Vagina (tissue), 2 donors: ENCODE measurements around the gene CRKL.
"Not testable (repeated sequence)": the region's sequence is repeated elsewhere in the genome, so short reads cannot be mapped to it uniquely, and the experiment has no call there.

Experiments used
- CTCF ChIP-seq, 3 experiments: fragments of 450-650 bp in 2 of 3; fragments of 200-600 bp in 1 of 3; sonication (generic) in 1 of 3; IDR thresholded peaks; one replicate each; pipeline ENCODE4 v1.5.1; 2017 to 2019; ENCODE audit warnings: antibody characterized with exemption in 3 of 3, mild to moderate bottlenecking in 2 of 3, moderate library complexity in 2 of 3
- POLR2A ChIP-seq, 2 donors: fragments of 450-650 bp; IDR thresholded peaks; one replicate each; pipeline ENCODE4 v1.6.1; 2017; ENCODE audit warnings: antibody characterized with exemption in 2 of 2, mild to moderate bottlenecking in 2 of 2, moderate library complexity in 2 of 2
- POLR2AphosphoS5 ChIP-seq, 2 donors: sonication (generic); formaldehyde crosslinking; IDR thresholded peaks; one replicate each; pipeline ENCODE4 v1.9.0; 2017; ENCODE audit warnings: antibody characterized with exemption in 2 of 2, mild to moderate bottlenecking in 2 of 2, low read depth in 1 of 2; ENCODE audit not compliant: insufficient read depth in 1 of 2

- not testable (repeated sequence) for TF ChIP-seq CTCF (IDR thresholded peaks at IDR 0.05); POLR2AphosphoS5 (IDR thresholded peaks at IDR 0.05; ENCODE audit: insufficient read depth in 1 of 2, low read depth in 1 of 2); POLR2A (IDR thresholded peaks at IDR 0.05)
These were observed 22.4 kb downstream of the CRKL start for GRCh38 chr22:20939457-20940185.
